MM.1S (cell line): ENCODE measurements around the gene DGKA.
A peak's percentile ranks its signal among the peaks of the same experiment; 100 is the strongest.

Source experiments
- DNase-seq: peaks from one replicate; pipeline ENCODE4 v3.0.0-alpha.2; 2015
- H2AFZ ChIP-seq: fragments of 300-600 bp; sonication (generic); 2 replicates; pipeline ENCODE4 v1.6.0; 2016; ENCODE audit warnings: antibody characterized with exemption, low read length
- H3F3A ChIP-seq: fragments of 300-600 bp; sonication (generic); 2 replicates; pipeline ENCODE4 v1.6.1; 2016; ENCODE audit warnings: mild to moderate bottlenecking, antibody characterized with exemption, low read length, moderate library complexity, mixed read lengths; ENCODE audit not compliant: insufficient read depth
- H3K27ac ChIP-seq: fragments of 300-600 bp; sonication (generic); 2 replicates; pipeline ENCODE4 v1.5.1; 2016; ENCODE audit warnings: mild to moderate bottlenecking, low read length
- H3K27me3 ChIP-seq: fragments of 300-600 bp; sonication (generic); replicated peaks from 2 replicates; pipeline ENCODE4 v1.6.0; 2016; ENCODE audit warnings: low read length; ENCODE audit not compliant: insufficient read depth
- H3K36me3 ChIP-seq: fragments of 300-600 bp; sonication (generic); replicated peaks from 2 replicates; pipeline ENCODE4 v1.6.1; 2016; ENCODE audit warnings: mild to moderate bottlenecking, low read length, mixed read lengths; ENCODE audit not compliant: insufficient read depth
- H3K4me1 ChIP-seq: fragments of 300-600 bp; sonication (generic); 2 replicates; pipeline ENCODE4 v1.6.1; 2016; ENCODE audit warnings: low read length, mixed read lengths
- H3K4me2 ChIP-seq: fragments of 300-600 bp; sonication (generic); 2 replicates; pipeline ENCODE4 v1.6.0; 2016; ENCODE audit warnings: low read depth, low read length
- H3K4me3 ChIP-seq: fragments of 300-600 bp; sonication (generic); 2 replicates; pipeline ENCODE4 v1.5.1; 2016; ENCODE audit warnings: low read length, mixed read lengths
- H3K79me2 ChIP-seq: fragments of 300-600 bp; sonication (generic); 2 replicates; pipeline ENCODE4 v1.6.1; 2016; ENCODE audit warnings: mixed run types, low read length, mixed read lengths
- H3K9ac ChIP-seq: fragments of 300-600 bp; sonication (generic); 2 replicates; pipeline ENCODE4 v1.6.1; 2016; ENCODE audit warnings: low read length, mixed read lengths
- H3K9me2 ChIP-seq: fragments of 300-600 bp; sonication (generic); replicated peaks from 2 replicates; pipeline ENCODE4 v1.6.1; 2016; ENCODE audit warnings: mild to moderate bottlenecking, low read length, mixed read lengths; ENCODE audit not compliant: insufficient read depth
- H3K9me3 ChIP-seq: fragments of 300-600 bp; sonication (generic); replicated peaks from 2 replicates; pipeline ENCODE4 v1.6.1; 2016; ENCODE audit warnings: mild to moderate bottlenecking, low read length, mixed read lengths; ENCODE audit not compliant: insufficient read depth
- H4K20me1 ChIP-seq: fragments of 300-600 bp; sonication (generic); 2 replicates; pipeline ENCODE4 v1.6.1; 2016; ENCODE audit warnings: mild to moderate bottlenecking, low read length, moderate library complexity, mixed read lengths; ENCODE audit not compliant: insufficient read depth
- EZH2 ChIP-seq: fragments of 300-600 bp; sonication (generic); optimal IDR thresholded peaks from 2 replicates; pipeline ENCODE3; 2017; ENCODE audit warnings: low read depth, mild to moderate bottlenecking, antibody characterized with exemption, low read length, mixed read lengths
- EZH2phosphoT487 ChIP-seq: fragments of 300-600 bp; sonication (generic); IDR thresholded peaks from 2 replicates; pipeline ENCODE4 v1.6.1; 2018; ENCODE audit warnings: antibody characterized with exemption, low read length
- TF ChIP-seq, protein P1 (sequence below): fragments of 300-600 bp; sonication (generic); IDR thresholded peaks from 2 replicates; pipeline ENCODE4 v1.5.1; 2016; ENCODE audit warnings: antibody characterized with exemption, low read length, mixed read lengths

DGKA gene

GRCh38 chr12:55955800-55956508 is 25.0 kb downstream of the DGKA start:
- TF ChIP-seq EZH2 (no peak), EZH2phosphoT487 (no peak)
- TF ChIP-seq, protein P1, sequence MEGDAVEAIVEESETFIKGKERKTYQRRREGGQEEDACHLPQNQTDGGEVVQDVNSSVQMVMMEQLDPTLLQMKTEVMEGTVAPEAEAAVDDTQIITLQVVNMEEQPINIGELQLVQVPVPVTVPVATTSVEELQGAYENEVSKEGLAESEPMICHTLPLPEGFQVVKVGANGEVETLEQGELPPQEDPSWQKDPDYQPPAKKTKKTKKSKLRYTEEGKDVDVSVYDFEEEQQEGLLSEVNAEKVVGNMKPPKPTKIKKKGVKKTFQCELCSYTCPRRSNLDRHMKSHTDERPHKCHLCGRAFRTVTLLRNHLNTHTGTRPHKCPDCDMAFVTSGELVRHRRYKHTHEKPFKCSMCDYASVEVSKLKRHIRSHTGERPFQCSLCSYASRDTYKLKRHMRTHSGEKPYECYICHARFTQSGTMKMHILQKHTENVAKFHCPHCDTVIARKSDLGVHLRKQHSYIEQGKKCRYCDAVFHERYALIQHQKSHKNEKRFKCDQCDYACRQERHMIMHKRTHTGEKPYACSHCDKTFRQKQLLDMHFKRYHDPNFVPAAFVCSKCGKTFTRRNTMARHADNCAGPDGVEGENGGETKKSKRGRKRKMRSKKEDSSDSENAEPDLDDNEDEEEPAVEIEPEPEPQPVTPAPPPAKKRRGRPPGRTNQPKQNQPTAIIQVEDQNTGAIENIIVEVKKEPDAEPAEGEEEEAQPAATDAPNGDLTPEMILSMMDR: no peak; the same call in 1 of the 2 replicates
- Histone ChIP-seq H3K36me3 (no peaks in the 10 kb centered on the region), H3K4me3 (no peak overlapping the region), H3K4me2 (no peak overlapping the region), H3K79me2 (no peaks in the 10 kb centered on the region), H3K9me2 (no peaks in the 10 kb centered on the region), H3K4me1 (no peaks in the 10 kb centered on the region), H3K9ac (no peak overlapping the region), H3K27ac (no peak overlapping the region), H3F3A (no peaks in the 10 kb centered on the region), H4K20me1 (no peaks in the 10 kb centered on the region), H3K9me3 (no peaks in the 10 kb centered on the region), H3K27me3 (no peaks in the 10 kb centered on the region), H2AFZ (no peak overlapping the region)
- no peak for DNase-seq

GRCh38 chr12:55957106-55957859 is 26.3 kb downstream of the DGKA start:
- Histone ChIP-seq H3K27ac (no peak overlapping the region), H4K20me1 (no peaks in the 10 kb centered on the region), H2AFZ (no peak overlapping the region), H3K4me2 (no peak overlapping the region), H3K9me2 (no peaks in the 10 kb centered on the region), H3K4me1 (no peaks in the 10 kb centered on the region), H3K4me3 (no peak overlapping the region), H3K9me3 (no peaks in the 10 kb centered on the region), H3K79me2 (no peaks in the 10 kb centered on the region), H3K36me3 (no peaks in the 10 kb centered on the region), H3K27me3 (no peaks in the 10 kb centered on the region), H3K9ac (no peak overlapping the region), H3F3A (no peaks in the 10 kb centered on the region)
- TF ChIP-seq EZH2 (no peak), EZH2phosphoT487 (no peak)
- TF ChIP-seq, protein P1: no peak
- DNase-seq: peak; percentile 32

- no peak overlapping the region for H3K9ac ChIP-seq
- H4K20me1 ChIP-seq: no peaks in the 10 kb centered on the region
- H3K4me1 ChIP-seq: peaks cover 5% of the 10 kb centered on the region
- H3K27ac ChIP-seq: no peak overlapping the region
- no peaks in the 10 kb centered on the region for H3K27me3 ChIP-seq
- H3K36me3 ChIP-seq: no peaks in the 10 kb centered on the region
- H2AFZ ChIP-seq: no peak overlapping the region
- no peaks in the 10 kb centered on the region for H3K9me3 ChIP-seq
- H3K79me2 ChIP-seq: peaks cover 9% of the 10 kb centered on the region
- H3F3A ChIP-seq: peaks cover 6% of the 10 kb centered on the region; the same call in 1 of the 2 replicates
- no peak overlapping the region for H3K4me3 ChIP-seq
- no peak for DNase-seq
- H3K9me2 ChIP-seq: no peaks in the 10 kb centered on the region
- TF ChIP-seq EZH2: no peak
- TF ChIP-seq, protein P1: no peak
- TF ChIP-seq EZH2phosphoT487: no peak
- H3K4me2 ChIP-seq: no peak overlapping the region
These were observed 32.8 kb downstream of the DGKA start for GRCh38 chr12:55963760-55964159.
